ENCODE data around the gene CFAP68.

Gene CFAP68

GRCh38 chr11:111878849-111879636, at the start of gene CFAP68, which contains the start of gene FDXACB1:
TSS of gene CFAP68 (plus strand) at chr11:111879541. CDS start at chr11:111879561, 20 bp downstream.
TSS of gene FDXACB1 (minus strand) at chr11:111879165. CDS start at chr11:111879132, 33 bp downstream.
- peak; percentile 99 for DNase-seq

- DNase-seq = no peak
These were observed 45.8 kb upstream of the CFAP68 start for GRCh38 chr11:111833524-111833923.

GRCh38 chr11:111834432-111835163, 44.7 kb upstream of the CFAP68 start:
- no peak for DNase-seq

- DNase-seq = no peak
These were observed 43.7 kb upstream of the CFAP68 start for GRCh38 chr11:111835665-111836064.

GRCh38 chr11:111836162-111836561, 43.2 kb upstream of the CFAP68 start:
- DNase-seq = no peak

- DNase-seq = no peak
These were observed 42.6 kb upstream of the CFAP68 start for GRCh38 chr11:111836721-111837120.

- no peak for DNase-seq
These were observed 41.9 kb upstream of the CFAP68 start for GRCh38 chr11:111837366-111837891.

- no peak for DNase-seq
These were observed 41.3 kb upstream of the CFAP68 start for GRCh38 chr11:111838054-111838453.

- no peak for DNase-seq
These were observed 39.2 kb upstream of the CFAP68 start for GRCh38 chr11:111840143-111840542.

- peak; percentile 76 for DNase-seq
These were observed 37.8 kb upstream of the CFAP68 start for GRCh38 chr11:111841370-111842053.

GRCh38 chr11:111843661-111844060, 35.7 kb upstream of the CFAP68 start:
- no peak for DNase-seq

- no peak for DNase-seq
These were observed 33.9 kb upstream of the CFAP68 start for GRCh38 chr11:111845276-111846028.

- DNase-seq = no peak
These were observed 33.3 kb upstream of the CFAP68 start for GRCh38 chr11:111846063-111846462.

- DNase-seq = no peak
These were observed 32.7 kb upstream of the CFAP68 start for GRCh38 chr11:111846636-111847035.

- DNase-seq = no peak
These were observed 29.7 kb upstream of the CFAP68 start for GRCh38 chr11:111849631-111850030.

GRCh38 chr11:111851067-111851466, 28.3 kb upstream of the CFAP68 start:
- no peak for DNase-seq

GRCh38 chr11:111851636-111852035, 27.7 kb upstream of the CFAP68 start:
- no peak for DNase-seq

GRCh38 chr11:111852103-111852502, 27.2 kb upstream of the CFAP68 start:
- no peak for DNase-seq

- DNase-seq = no peak
These were observed 23.8 kb upstream of the CFAP68 start for GRCh38 chr11:111855506-111855905.

GRCh38 chr11:111860257-111860656, 19.1 kb upstream of the CFAP68 start:
- DNase-seq = no peak

- DNase-seq = peak; percentile 1
These were observed 9.2 kb upstream of the CFAP68 start for GRCh38 chr11:111870113-111870512.

GRCh38 chr11:111870522-111870885, 8.8 kb upstream of the CFAP68 start:
- DNase-seq = no peak

All from NCI-H1105 (cell line).